Transverse colon (tissue), 4 donors: ENCODE results near the gene DAAM1.

Experiments used
- CTCF ChIP-seq, 5 experiments: fragments of 200-600 bp in 3 of 5; fragments of 450-650 bp in 2 of 5; sonication (generic) in 3 of 5; IDR thresholded peaks; 1 replicate in 2 of 5; 2 replicates in 3 of 5; pipeline ENCODE4 v1.5.1; 2016 to 2017; ENCODE audit warnings: antibody characterized with exemption in 5 of 5, inconsistent platforms in 3 of 5, mild to moderate bottlenecking in 2 of 5, moderate library complexity in 1 of 5
- POLR2A ChIP-seq: fragments of 450-650 bp; IDR thresholded peaks from one replicate; pipeline ENCODE4 v1.6.1; 2016; ENCODE audit warnings: antibody characterized with exemption, mild to moderate bottlenecking, moderate library complexity
- POLR2AphosphoS5 ChIP-seq, 3 donors: sonication (generic); formaldehyde crosslinking; IDR thresholded peaks; one replicate each; pipeline ENCODE4 v1.6.1; 2016; ENCODE audit warnings: antibody characterized with exemption in 3 of 3

- TF ChIP-seq POLR2A (no peak), CTCF (IDR thresholded peaks at IDR 0.05) (no peak), POLR2AphosphoS5 (IDR thresholded peaks at IDR 0.05) (no peak)
Measured at GRCh38 chr14:59282378-59282765, 93.9 kb downstream of the DAAM1 start.
